SU-DHL-6 (cell line): Measurements from ENCODE around the gene RNF157.

Experiments
- EZH2phosphoT487 ChIP-seq: fragments of 200-600 bp; sonication (generic), shearing (Covaris generic); conservative IDR thresholded peaks from 2 replicates; pipeline ENCODE4 v1.6.1; 2018; ENCODE audit warnings: mild to moderate bottlenecking, antibody characterized with exemption, low read length, moderate library complexity, mixed read lengths
- TF ChIP-seq, protein P1 (sequence below): fragments of 200-600 bp; sonication (generic); IDR thresholded peaks from one replicate; pipeline ENCODE4 v1.5.1; 2017; ENCODE audit warnings: antibody characterized with exemption, mild to moderate bottlenecking, low read length, moderate library complexity; ENCODE audit not compliant: insufficient read depth, poor library complexity, severe bottlenecking

DNA sequence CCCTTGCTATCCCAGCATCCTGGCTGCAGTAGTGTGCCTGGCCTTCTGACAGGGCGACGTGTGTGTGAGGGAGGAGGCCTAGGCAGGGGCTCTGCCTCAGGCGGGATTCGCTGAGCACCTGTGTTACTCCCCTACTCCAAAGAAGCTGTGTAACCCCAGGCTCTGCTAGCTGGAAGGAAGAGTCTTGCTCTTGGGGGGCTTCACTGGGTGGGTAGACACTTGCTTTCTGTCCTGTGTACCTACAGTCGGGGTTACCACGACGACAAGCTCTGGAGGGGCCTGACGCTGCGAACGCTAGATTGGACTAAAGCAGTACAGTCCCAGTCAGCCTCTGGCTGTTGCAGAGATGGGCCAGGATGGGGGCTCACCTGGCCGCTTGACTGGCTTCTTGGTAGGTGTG is 146.2 kb downstream of the RNF157 start:
- TF ChIP-seq, protein P1, sequence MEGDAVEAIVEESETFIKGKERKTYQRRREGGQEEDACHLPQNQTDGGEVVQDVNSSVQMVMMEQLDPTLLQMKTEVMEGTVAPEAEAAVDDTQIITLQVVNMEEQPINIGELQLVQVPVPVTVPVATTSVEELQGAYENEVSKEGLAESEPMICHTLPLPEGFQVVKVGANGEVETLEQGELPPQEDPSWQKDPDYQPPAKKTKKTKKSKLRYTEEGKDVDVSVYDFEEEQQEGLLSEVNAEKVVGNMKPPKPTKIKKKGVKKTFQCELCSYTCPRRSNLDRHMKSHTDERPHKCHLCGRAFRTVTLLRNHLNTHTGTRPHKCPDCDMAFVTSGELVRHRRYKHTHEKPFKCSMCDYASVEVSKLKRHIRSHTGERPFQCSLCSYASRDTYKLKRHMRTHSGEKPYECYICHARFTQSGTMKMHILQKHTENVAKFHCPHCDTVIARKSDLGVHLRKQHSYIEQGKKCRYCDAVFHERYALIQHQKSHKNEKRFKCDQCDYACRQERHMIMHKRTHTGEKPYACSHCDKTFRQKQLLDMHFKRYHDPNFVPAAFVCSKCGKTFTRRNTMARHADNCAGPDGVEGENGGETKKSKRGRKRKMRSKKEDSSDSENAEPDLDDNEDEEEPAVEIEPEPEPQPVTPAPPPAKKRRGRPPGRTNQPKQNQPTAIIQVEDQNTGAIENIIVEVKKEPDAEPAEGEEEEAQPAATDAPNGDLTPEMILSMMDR = no peak
- TF ChIP-seq EZH2phosphoT487 = no peak
